Measurements from ENCODE around the gene CLDN1.

The CLDN1 gene

GRCh38 chr3:190336516-190337189, 14.4 kb upstream of the CLDN1 start:
- Histone ChIP-seq H3K4me3 (ENCODE audit: low read length in 2 of 2) (no peak overlapping the region), H3K9me3 (replicated peaks in 1 of 2; ENCODE audit: control insufficient read depth in 2 of 2, insufficient read depth in 1 of 2, low read depth in 1 of 2, low read length in 2 of 2) (no peaks in the 10 kb centered on the region), H3K27me3 (ENCODE audit: control insufficient read depth in 3 of 3, insufficient read depth in 3 of 3, low read depth in 1 of 3, low read length in 3 of 3) (no peaks in the 10 kb centered on the region), H3K18ac (ENCODE audit: low read length) (no peak overlapping the region), H3K79me1 (ENCODE audit: low read depth, low read length) (no peaks in the 10 kb centered on the region), H4K91ac (ENCODE audit: low read depth, low read length, poor library complexity) (no peak overlapping the region), H2BK5ac (ENCODE audit: low read length) (no peak overlapping the region), H2BK120ac (ENCODE audit: low read depth, low read length) (no peak overlapping the region), H3K23ac (ENCODE audit: low read depth, low read length, poor library complexity) (no peak overlapping the region), H3K14ac (ENCODE audit: low read length) (no peak overlapping the region), H2BK15ac (ENCODE audit: low read length) (no peak overlapping the region), H3K27ac (replicated peaks; ENCODE audit: low read length) (no peak overlapping the region), H3K4me1 (ENCODE audit: control insufficient read depth in 2 of 2, insufficient read depth in 1 of 2, low read depth in 1 of 2, low read length in 2 of 2) (no peaks in the 10 kb centered on the region), H3K4ac (ENCODE audit: low read length) (no peak overlapping the region), H3K9ac (ENCODE audit: low read depth, low read length, poor library complexity) (no peak overlapping the region), H2BK12ac (ENCODE audit: low read length) (no peak overlapping the region), H3K4me2 (ENCODE audit: insufficient read depth, low read length, poor library complexity, severe bottlenecking) (no peak overlapping the region), H2AFZ (ENCODE audit: low read length) (no peak overlapping the region), H3K36me3 (replicated peaks in 1 of 2; ENCODE audit: control insufficient read depth in 2 of 2, insufficient read depth in 2 of 2, low read length in 2 of 2) (no peaks in the 10 kb centered on the region), H4K8ac (ENCODE audit: low read depth, low read length) (no peak overlapping the region), H2AK5ac (ENCODE audit: low read depth, low read length) (no peak overlapping the region)
- DNase-seq (ENCODE audit: low spot score), result no peak
- WGBS, 2 donors (ENCODE audit: extremely low coverage in 2 of 2, insufficient read length in 2 of 2, insufficient replicate concordance in 1 of 2), result no CpG with 5 or more reads among the region's 3 CpGs

- H3K27me3 ChIP-seq (ENCODE audit: control insufficient read depth in 3 of 3, insufficient read depth in 3 of 3, low read depth in 1 of 3, low read length in 3 of 3), result no peaks in the 10 kb centered on the region
- H3K23ac ChIP-seq (ENCODE audit: low read depth, low read length, poor library complexity), result no peak overlapping the region
- H3K4me1 ChIP-seq (ENCODE audit: control insufficient read depth in 2 of 2, insufficient read depth in 1 of 2, low read depth in 1 of 2, low read length in 2 of 2), result no peaks in the 10 kb centered on the region
- H3K9me3 ChIP-seq (replicated peaks in 1 of 2; ENCODE audit: control insufficient read depth in 2 of 2, insufficient read depth in 1 of 2, low read depth in 1 of 2, low read length in 2 of 2), result no peaks in the 10 kb centered on the region
- no peak overlapping the region for H3K27ac ChIP-seq (replicated peaks; ENCODE audit: low read length)
- H3K4me2 ChIP-seq (ENCODE audit: insufficient read depth, low read length, poor library complexity, severe bottlenecking), result no peak overlapping the region
- no peak overlapping the region for H2AFZ ChIP-seq (ENCODE audit: low read length)
- H2AK5ac ChIP-seq (ENCODE audit: low read depth, low read length), result no peak overlapping the region
- H3K36me3 ChIP-seq (replicated peaks in 1 of 2; ENCODE audit: control insufficient read depth in 2 of 2, insufficient read depth in 2 of 2, low read length in 2 of 2), result no peaks in the 10 kb centered on the region
- H2BK120ac ChIP-seq (ENCODE audit: low read depth, low read length), result no peak overlapping the region
- H3K14ac ChIP-seq (ENCODE audit: low read length), result no peak overlapping the region
- H3K9ac ChIP-seq (ENCODE audit: low read depth, low read length, poor library complexity), result no peak overlapping the region
- no peak overlapping the region for H3K18ac ChIP-seq (ENCODE audit: low read length)
- no peak overlapping the region for H2BK5ac ChIP-seq (ENCODE audit: low read length)
- no peak overlapping the region for H3K4me3 ChIP-seq (ENCODE audit: low read length in 2 of 2)
- no peak overlapping the region for H2BK12ac ChIP-seq (ENCODE audit: low read length)
- H4K8ac ChIP-seq (ENCODE audit: low read depth, low read length), result no peak overlapping the region
- no CpG with 5 or more reads among the region's 1 CpG for WGBS, 2 donors (ENCODE audit: extremely low coverage in 2 of 2, insufficient read length in 2 of 2, insufficient replicate concordance in 1 of 2)
- no peak for DNase-seq (ENCODE audit: low spot score)
- no peak overlapping the region for H2BK15ac ChIP-seq (ENCODE audit: low read length)
- no peaks in the 10 kb centered on the region for H3K79me1 ChIP-seq (ENCODE audit: low read depth, low read length)
- no peak overlapping the region for H3K4ac ChIP-seq (ENCODE audit: low read length)
- no peak overlapping the region for H4K91ac ChIP-seq (ENCODE audit: low read depth, low read length, poor library complexity)
These were observed 11.7 kb upstream of the CLDN1 start for GRCh38 chr3:190333961-190334360.

GRCh38 chr3:190330936-190331734, 8.9 kb upstream of the CLDN1 start:
- Histone ChIP-seq H2AK5ac (ENCODE audit: low read depth, low read length) (no peak overlapping the region), H3K27ac (replicated peaks; ENCODE audit: low read length) (no peak overlapping the region)

GRCh38 chr3:190326930-190327329, 4.7 kb upstream of the CLDN1 start:
- no peaks in the 10 kb centered on the region for H3K36me3 ChIP-seq (replicated peaks in 1 of 2; ENCODE audit: control insufficient read depth in 2 of 2, insufficient read depth in 2 of 2, low read length in 2 of 2)
- H3K14ac ChIP-seq (ENCODE audit: low read length), result no peak overlapping the region
- no peak overlapping the region for H3K23ac ChIP-seq (ENCODE audit: low read depth, low read length, poor library complexity)
- no peak overlapping the region for H2BK5ac ChIP-seq (ENCODE audit: low read length)
- WGBS, 2 donors (ENCODE audit: extremely low coverage in 2 of 2, insufficient read length in 2 of 2, insufficient replicate concordance in 1 of 2), result no CpG with 5 or more reads among the region's 4 CpGs
- H3K18ac ChIP-seq (ENCODE audit: low read length), result no peak overlapping the region
- H3K4me1 ChIP-seq (ENCODE audit: control insufficient read depth in 2 of 2, insufficient read depth in 1 of 2, low read depth in 1 of 2, low read length in 2 of 2), result peaks cover 0 to 2% of the 10 kb centered on the region in 2 donors
- no peak overlapping the region for H2AFZ ChIP-seq (ENCODE audit: low read length)
- H4K8ac ChIP-seq (ENCODE audit: low read depth, low read length), result no peak overlapping the region
- no peak overlapping the region for H2AK5ac ChIP-seq (ENCODE audit: low read depth, low read length)
- H4K91ac ChIP-seq (ENCODE audit: low read depth, low read length, poor library complexity), result no peak overlapping the region
- H3K9ac ChIP-seq (ENCODE audit: low read depth, low read length, poor library complexity), result no peak overlapping the region
- H3K9me3 ChIP-seq (replicated peaks in 1 of 2; ENCODE audit: control insufficient read depth in 2 of 2, insufficient read depth in 1 of 2, low read depth in 1 of 2, low read length in 2 of 2), result no peaks in the 10 kb centered on the region
- no peak for DNase-seq (ENCODE audit: low spot score)
- no peak overlapping the region for H3K4me2 ChIP-seq (ENCODE audit: insufficient read depth, low read length, poor library complexity, severe bottlenecking)
- no peaks in the 10 kb centered on the region for H3K79me1 ChIP-seq (ENCODE audit: low read depth, low read length)
- H3K27ac ChIP-seq (replicated peaks; ENCODE audit: low read length), result no peak overlapping the region
- peaks cover 0 to 22% (median 10%) of the 10 kb centered on the region in 3 experiments for H3K27me3 ChIP-seq (ENCODE audit: control insufficient read depth in 3 of 3, insufficient read depth in 3 of 3, low read depth in 1 of 3, low read length in 3 of 3)
- H2BK12ac ChIP-seq (ENCODE audit: low read length), result no peak overlapping the region
- no peak overlapping the region for H2BK120ac ChIP-seq (ENCODE audit: low read depth, low read length)
- H3K4me3 ChIP-seq (ENCODE audit: low read length in 2 of 2), result no peak overlapping the region
- H3K4ac ChIP-seq (ENCODE audit: low read length), result no peak overlapping the region
- no peak overlapping the region for H2BK15ac ChIP-seq (ENCODE audit: low read length)

More at GRCh38 chr3:190330936-190331734, 8.9 kb upstream of the CLDN1 start:
- no peak overlapping the region for H2BK15ac ChIP-seq (ENCODE audit: low read length)
- no peaks in the 10 kb centered on the region for H3K4me1 ChIP-seq (ENCODE audit: control insufficient read depth in 2 of 2, insufficient read depth in 1 of 2, low read depth in 1 of 2, low read length in 2 of 2)
- no peak overlapping the region for H3K9ac ChIP-seq (ENCODE audit: low read depth, low read length, poor library complexity)
- no peak overlapping the region for H2BK12ac ChIP-seq (ENCODE audit: low read length)
- H3K36me3 ChIP-seq (replicated peaks in 1 of 2; ENCODE audit: control insufficient read depth in 2 of 2, insufficient read depth in 2 of 2, low read length in 2 of 2), result no peaks in the 10 kb centered on the region
- no peak overlapping the region for H3K23ac ChIP-seq (ENCODE audit: low read depth, low read length, poor library complexity)
- H2BK5ac ChIP-seq (ENCODE audit: low read length), result no peak overlapping the region
- H2BK120ac ChIP-seq (ENCODE audit: low read depth, low read length), result no peak overlapping the region
- no peak overlapping the region for H2AFZ ChIP-seq (ENCODE audit: low read length)
- no peak overlapping the region for H4K8ac ChIP-seq (ENCODE audit: low read depth, low read length)
- no peaks in the 10 kb centered on the region for H3K27me3 ChIP-seq (ENCODE audit: control insufficient read depth in 3 of 3, insufficient read depth in 3 of 3, low read depth in 1 of 3, low read length in 3 of 3)
- H3K4me3 ChIP-seq (ENCODE audit: low read length in 2 of 2), result no peak overlapping the region
- H3K4me2 ChIP-seq (ENCODE audit: insufficient read depth, low read length, poor library complexity, severe bottlenecking), result no peak overlapping the region
- H3K79me1 ChIP-seq (ENCODE audit: low read depth, low read length), result no peaks in the 10 kb centered on the region
- no CpG with 5 or more reads among the region's 3 CpGs for WGBS, 2 donors (ENCODE audit: extremely low coverage in 2 of 2, insufficient read length in 2 of 2, insufficient replicate concordance in 1 of 2)
- no peak overlapping the region for H4K91ac ChIP-seq (ENCODE audit: low read depth, low read length, poor library complexity)
- H3K9me3 ChIP-seq (replicated peaks in 1 of 2; ENCODE audit: control insufficient read depth in 2 of 2, insufficient read depth in 1 of 2, low read depth in 1 of 2, low read length in 2 of 2), result no peaks in the 10 kb centered on the region
- H3K14ac ChIP-seq (ENCODE audit: low read length), result no peak overlapping the region
- no peak overlapping the region for H3K4ac ChIP-seq (ENCODE audit: low read length)
- DNase-seq (ENCODE audit: low spot score), result no peak
- H3K18ac ChIP-seq (ENCODE audit: low read length), result no peak overlapping the region
